ENCODE results near the gene TMPRSS11D. TPM values are rescaled to one million over a fixed set of nuclear protein-coding genes. Genes with fewer than 3 reads are reported as not detected.

TMPRSS11D gene
- total RNA-seq, 2 donors from 2014 or later: not detected

GRCh38 chr4:67896421-67897065 is 12.7 kb upstream of the TMPRSS11D start:
- no peaks in the 10 kb centered on the region for H3K36me3 Mint-ChIP-seq
- no peak for ATAC-seq
- no peak for DNase-seq (ENCODE audit: low spot score in 2 of 2)
- no peak overlapping the region for H3K27ac Mint-ChIP-seq
- H3K9me3 Mint-ChIP-seq: no peaks in the 10 kb centered on the region

- no peaks in the 10 kb centered on the region for H3K9me3 Mint-ChIP-seq
- no peaks in the 10 kb centered on the region for H3K36me3 Mint-ChIP-seq
- no peak for DNase-seq (ENCODE audit: low spot score in 2 of 2)
- H3K27ac Mint-ChIP-seq: no peak overlapping the region
- ATAC-seq: no peak
These were observed 10.9 kb upstream of the TMPRSS11D start for GRCh38 chr4:67894659-67895058.

GRCh38 chr4:67892905-67893304 is 9.1 kb upstream of the TMPRSS11D start:
- no peak for ATAC-seq
- no peak for DNase-seq (ENCODE audit: low spot score in 2 of 2)
- no peak overlapping the region for H3K27ac Mint-ChIP-seq
- H3K36me3 Mint-ChIP-seq: no peaks in the 10 kb centered on the region
- no peaks in the 10 kb centered on the region for H3K9me3 Mint-ChIP-seq

- DNase-seq (ENCODE audit: low spot score in 2 of 2) (no peak), ATAC-seq (no peak)
- Mint-ChIP-seq H3K36me3 (no peaks in the 10 kb centered on the region), H3K9me3 (no peaks in the 10 kb centered on the region), H3K27ac (no peak overlapping the region)
These were observed 8.5 kb upstream of the TMPRSS11D start for GRCh38 chr4:67892253-67892652.

GRCh38 chr4:67891645-67892044 is 7.8 kb upstream of the TMPRSS11D start:
- no peak for ATAC-seq
- Mint-ChIP-seq H3K27ac (no peak overlapping the region), H3K36me3 (no peaks in the 10 kb centered on the region), H3K9me3 (no peaks in the 10 kb centered on the region)
- DNase-seq (ENCODE audit: low spot score in 2 of 2): no peak

GRCh38 chr4:67886281-67886680 is 2.5 kb upstream of the TMPRSS11D start:
- DNase-seq (ENCODE audit: low spot score in 2 of 2) (no peak), ATAC-seq (no peak)
- Mint-ChIP-seq H3K36me3 (no peaks in the 10 kb centered on the region), H3K27ac (no peak overlapping the region), H3K9me3 (no peaks in the 10 kb centered on the region)

GRCh38 chr4:67885762-67886161 is 2.0 kb upstream of the TMPRSS11D start:
- DNase-seq (ENCODE audit: low spot score in 2 of 2) (no peak), ATAC-seq (no peak)
- Mint-ChIP-seq H3K27ac (no peak overlapping the region), H3K36me3 (no peaks in the 10 kb centered on the region), H3K9me3 (no peaks in the 10 kb centered on the region)

- ATAC-seq (no peak), DNase-seq (ENCODE audit: low spot score in 2 of 2) (no peak)
- Mint-ChIP-seq H3K27ac (no peak overlapping the region), H3K9me3 (no peaks in the 10 kb centered on the region), H3K36me3 (no peaks in the 10 kb centered on the region)
These were observed 899 bp upstream of the TMPRSS11D start for GRCh38 chr4:67884701-67885100.

- no peak for DNase-seq (ENCODE audit: low spot score in 2 of 2)
- peaks cover 0 to 4% of the 10 kb centered on the region in 2 donors for H3K9me3 Mint-ChIP-seq
- H3K36me3 Mint-ChIP-seq: no peaks in the 10 kb centered on the region
- H3K27ac Mint-ChIP-seq: no peak overlapping the region
- ATAC-seq: no peak
These were observed 344 bp downstream of the TMPRSS11D start for GRCh38 chr4:67883458-67883857.

- Mint-ChIP-seq H3K36me3 (no peaks in the 10 kb centered on the region), H3K9me3 (peaks cover 0 to 4% of the 10 kb centered on the region in 2 donors), H3K27ac (no peak overlapping the region)
- DNase-seq (ENCODE audit: low spot score in 2 of 2): no peak
- ATAC-seq: no peak
These were observed 2.8 kb downstream of the TMPRSS11D start for GRCh38 chr4:67880866-67881610.

GRCh38 chr4:67879486-67879885 is 4.3 kb downstream of the TMPRSS11D start:
- ATAC-seq: no peak
- H3K27ac Mint-ChIP-seq: no peak overlapping the region
- DNase-seq (ENCODE audit: low spot score in 2 of 2): no peak
- peaks cover 0 to 4% of the 10 kb centered on the region in 2 donors for H3K9me3 Mint-ChIP-seq
- no peaks in the 10 kb centered on the region for H3K36me3 Mint-ChIP-seq

GRCh38 chr4:67877086-67877485 is 6.7 kb downstream of the TMPRSS11D start:
- ATAC-seq (no peak), DNase-seq (ENCODE audit: low spot score in 2 of 2) (no peak)
- H3K36me3 Mint-ChIP-seq: no peaks in the 10 kb centered on the region
- H3K27ac Mint-ChIP-seq: no peak overlapping the region
- H3K9me3 Mint-ChIP-seq: peaks cover 0 to 4% of the 10 kb centered on the region in 2 donors

- Mint-ChIP-seq H3K27ac (no peak overlapping the region), H3K9me3 (peaks cover 0 to 4% of the 10 kb centered on the region in 2 donors), H3K36me3 (no peaks in the 10 kb centered on the region)
- no peak for DNase-seq (ENCODE audit: low spot score in 2 of 2)
- no peak for ATAC-seq
These were observed 8.8 kb downstream of the TMPRSS11D start for GRCh38 chr4:67874986-67875385.

- Mint-ChIP-seq H3K27ac (no peak overlapping the region), H3K36me3 (no peaks in the 10 kb centered on the region), H3K9me3 (no peaks in the 10 kb centered on the region)
- ATAC-seq: no peak
- DNase-seq (ENCODE audit: low spot score in 2 of 2): no peak
These were observed 10.7 kb downstream of the TMPRSS11D start for GRCh38 chr4:67873116-67873515.

- Mint-ChIP-seq H3K9me3 (no peaks in the 10 kb centered on the region), H3K27ac (no peak overlapping the region), H3K36me3 (no peaks in the 10 kb centered on the region)
- ATAC-seq: peak in 1 of 2 donors; percentile 83
- peak in 1 of 2 donors; percentile 5 for DNase-seq (ENCODE audit: low spot score in 2 of 2)
These were observed 11.9 kb downstream of the TMPRSS11D start for GRCh38 chr4:67871867-67872266.

- H3K9me3 Mint-ChIP-seq: peaks cover 4 to 14% of the 10 kb centered on the region in 2 donors
- peaks cover 0 to 9% of the 10 kb centered on the region in 2 donors for H3K36me3 Mint-ChIP-seq
- DNase-seq (ENCODE audit: low spot score in 2 of 2) (no peak), ATAC-seq (no peak)
- H3K27ac Mint-ChIP-seq: no peak overlapping the region
These were observed 14.1 kb downstream of the TMPRSS11D start for GRCh38 chr4:67869580-67870190.

GRCh38 chr4:67861513-67861912 is 22.3 kb downstream of the TMPRSS11D start:
- no peak overlapping the region for H3K27ac Mint-ChIP-seq
- peaks cover 9 to 23% of the 10 kb centered on the region in 2 donors for H3K9me3 Mint-ChIP-seq
- H3K36me3 Mint-ChIP-seq: peaks cover 0 to 9% of the 10 kb centered on the region in 2 donors
- no peak for ATAC-seq
- no peak for DNase-seq (ENCODE audit: low spot score in 2 of 2)

Measured in activated naive CD4-positive, alpha-beta T cell treated with anti-CD3 and anti-CD28 coated beads, Interleukin-2, amount 50 U/mL, for 72 hours (primary cell).